ENCODE data around the gene OPN5. TPM values are rescaled to one million over a fixed set of nuclear protein-coding genes. Genes with fewer than 3 reads are reported as not detected.

OPN5 gene
- total RNA-seq, 1 donor from 2014 or later: not detected

- no peak for DNase-seq (ENCODE audit: low read depth)
- Histone ChIP-seq H3K4me3 (ENCODE audit: low read depth, low read length) (no peak overlapping the region), H3K27me3 (ENCODE audit: control insufficient read depth, insufficient read depth, low read length) (no peaks in the 10 kb centered on the region), H3K36me3 (ENCODE audit: control insufficient read depth, insufficient read depth, low read length) (no peaks in the 10 kb centered on the region)
- FAIRE-seq: no peak
- no peak for TF ChIP-seq CTCF (IDR thresholded peaks at IDR 0.05; ENCODE audit: insufficient read depth, low read length, severe bottlenecking)
Observed at GRCh38 chr6:47832386-47833100, 50.7 kb downstream of the OPN5 start.

- FAIRE-seq (no peak), DNase-seq (ENCODE audit: low read depth) (no peak)
- no peak for TF ChIP-seq CTCF (IDR thresholded peaks at IDR 0.05; ENCODE audit: insufficient read depth, low read length, severe bottlenecking)
- Histone ChIP-seq H3K27me3 (ENCODE audit: control insufficient read depth, insufficient read depth, low read length) (no peaks in the 10 kb centered on the region), H3K4me3 (ENCODE audit: low read depth, low read length) (no peak overlapping the region), H3K36me3 (ENCODE audit: control insufficient read depth, insufficient read depth, low read length) (no peaks in the 10 kb centered on the region)
Observed at GRCh38 chr6:47834196-47834595, 52.4 kb downstream of the OPN5 start.

GRCh38 chr6:47836046-47836445 lies 54.2 kb downstream of the OPN5 start:
- TF ChIP-seq CTCF (IDR thresholded peaks at IDR 0.05; ENCODE audit: insufficient read depth, low read length, severe bottlenecking): no peak
- no peak for FAIRE-seq
- H3K27me3 ChIP-seq (ENCODE audit: control insufficient read depth, insufficient read depth, low read length): no peaks in the 10 kb centered on the region
- no peak for DNase-seq (ENCODE audit: low read depth)
- H3K36me3 ChIP-seq (ENCODE audit: control insufficient read depth, insufficient read depth, low read length): no peaks in the 10 kb centered on the region
- no peak overlapping the region for H3K4me3 ChIP-seq (ENCODE audit: low read depth, low read length)

DNA sequence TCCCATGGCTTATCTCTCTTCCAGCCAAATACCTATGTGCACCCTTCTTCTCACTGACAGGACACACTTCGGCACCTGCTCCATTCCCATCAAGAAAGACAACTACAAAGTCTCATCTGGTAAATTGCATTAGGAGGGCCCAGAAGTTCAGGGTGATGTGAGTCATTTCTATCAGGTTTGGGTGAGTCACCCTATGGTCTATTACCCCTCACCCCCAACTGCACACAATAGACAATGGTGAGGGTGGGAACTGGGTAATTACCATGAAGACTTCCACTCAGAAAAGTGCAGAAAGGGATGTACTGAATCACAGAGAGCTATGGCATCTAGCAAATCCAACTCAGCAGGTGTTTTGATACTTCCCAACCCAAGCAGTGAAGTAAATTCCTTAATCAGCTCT lies 54.8 kb downstream of the OPN5 start:
- no peak for DNase-seq (ENCODE audit: low read depth)
- no peak for TF ChIP-seq CTCF (IDR thresholded peaks at IDR 0.05; ENCODE audit: insufficient read depth, low read length, severe bottlenecking)
- no peaks in the 10 kb centered on the region for H3K36me3 ChIP-seq (ENCODE audit: control insufficient read depth, insufficient read depth, low read length)
- H3K4me3 ChIP-seq (ENCODE audit: low read depth, low read length): no peak overlapping the region
- H3K27me3 ChIP-seq (ENCODE audit: control insufficient read depth, insufficient read depth, low read length): no peaks in the 10 kb centered on the region
- FAIRE-seq: no peak

- Histone ChIP-seq H3K36me3 (ENCODE audit: control insufficient read depth, insufficient read depth, low read length) (no peaks in the 10 kb centered on the region), H3K27me3 (ENCODE audit: control insufficient read depth, insufficient read depth, low read length) (no peaks in the 10 kb centered on the region), H3K4me3 (ENCODE audit: low read depth, low read length) (no peak overlapping the region)
- no peak for TF ChIP-seq CTCF (IDR thresholded peaks at IDR 0.05; ENCODE audit: insufficient read depth, low read length, severe bottlenecking)
- DNase-seq (ENCODE audit: low read depth): no peak
- FAIRE-seq: no peak
Observed at GRCh38 chr6:47839645-47840044, 57.8 kb downstream of the OPN5 start.

- DNase-seq (ENCODE audit: low read depth) (no peak), FAIRE-seq (no peak)
- Histone ChIP-seq H3K27me3 (ENCODE audit: control insufficient read depth, insufficient read depth, low read length) (no peaks in the 10 kb centered on the region), H3K36me3 (ENCODE audit: control insufficient read depth, insufficient read depth, low read length) (no peaks in the 10 kb centered on the region), H3K4me3 (ENCODE audit: low read depth, low read length) (no peak overlapping the region)
- TF ChIP-seq CTCF (IDR thresholded peaks at IDR 0.05; ENCODE audit: insufficient read depth, low read length, severe bottlenecking): no peak
Observed at GRCh38 chr6:47844881-47845280, 63.0 kb downstream of the OPN5 start.
